Mononuclear cell (primary cell): Measurements from ENCODE around the gene SLC6A15. TPM values are rescaled to one million over a fixed set of nuclear protein-coding genes. Genes with fewer than 3 reads are reported as not detected.

Source experiments
- total RNA-seq: library from RNA; depleted of rRNA; stranded (reverse); fragments of >200 nt; gene quantifications from one replicate; pipeline ENCODE4 v1.2.3, GENCODE V29; 2012

The SLC6A15 gene
- total RNA-seq, 1 donor: not detected

Other genes starting within 250 kb of the SLC6A15 start
- not detected for gene TSPAN19, start 123.5 kb upstream of the SLC6A15 start, total RNA-seq
- gene LRRIQ1, start 123.6 kb upstream of the SLC6A15 start, total RNA-seq: 0.52 TPM